HepG2 (cell line): ENCODE data around the gene MBLAC1. TPM values are rescaled to one million over a fixed set of nuclear protein-coding genes. Genes with fewer than 3 reads are reported as not detected.

Source experiments
- AHR ChIP-seq: IDR thresholded peaks from 2 replicates; pipeline ENCODE4 v1.6.1; 2018; ENCODE audit warnings: missing genetic modification reagents, missing compliant biosample characterization
- GABPB1 ChIP-seq: IDR thresholded peaks from 2 replicates; pipeline ENCODE4 v1.6.1; 2016; ENCODE audit warnings: mild to moderate bottlenecking, missing genetic modification reagents, moderate library complexity, missing compliant biosample characterization
- KMT2A ChIP-seq: sonication (generic); formaldehyde crosslinking; IDR thresholded peaks from 2 replicates; pipeline ENCODE4 v1.4.0; 2020; ENCODE audit warnings: missing genetic modification reagents
- MAFG ChIP-seq: sonication (generic); formaldehyde crosslinking; IDR thresholded peaks from 2 replicates; pipeline ENCODE4 v1.5.1; 2020; ENCODE audit warnings: mild to moderate bottlenecking, missing genetic modification reagents
- NFAT5 ChIP-seq: sonication (generic); formaldehyde crosslinking; IDR thresholded peaks from 2 replicates; pipeline ENCODE4 v1.4.0; 2020; ENCODE audit warnings: missing genetic modification reagents
- PHF21A ChIP-seq: sonication (generic); formaldehyde crosslinking; IDR thresholded peaks from 2 replicates; pipeline ENCODE4 v1.5.0; 2020; ENCODE audit warnings: mild to moderate bottlenecking, missing genetic modification reagents
- RBFOX2 ChIP-seq: fragments of 200-400 bp; formaldehyde crosslinking; IDR thresholded peaks from 2 replicates; pipeline ENCODE4 v1.6.1; 2017; ENCODE audit warnings: low read depth, mild to moderate bottlenecking, low read length
- SIX4 ChIP-seq: sonication (generic); formaldehyde crosslinking; IDR thresholded peaks from 2 replicates; pipeline ENCODE4 v1.4.0; 2020; ENCODE audit warnings: missing genetic modification reagents
- THYN1 ChIP-seq: sonication (generic); formaldehyde crosslinking; IDR thresholded peaks from 2 replicates; pipeline ENCODE4 v1.8.1; 2023; ENCODE audit warnings: low read depth, mild to moderate bottlenecking, moderate library complexity, missing genetic modification reagents, borderline replicate concordance
- ZBED4 ChIP-seq: sonication (generic); formaldehyde crosslinking; IDR thresholded peaks from 2 replicates; pipeline ENCODE4 v1.4.0; 2020; ENCODE audit warnings: missing genetic modification reagents, borderline replicate concordance
- ZNF234 ChIP-seq: sonication (generic); formaldehyde crosslinking; conservative IDR thresholded peaks from 2 replicates; pipeline ENCODE4 v1.5.1; 2020; ENCODE audit warnings: mild to moderate bottlenecking, missing genetic modification reagents
- ZNF430 ChIP-seq: sonication (generic); formaldehyde crosslinking; IDR thresholded peaks from 2 replicates; pipeline ENCODE4 v1.9.0; 2021; ENCODE audit warnings: mild to moderate bottlenecking, missing genetic modification reagents
- ZNF781 ChIP-seq: sonication (generic); formaldehyde crosslinking; IDR thresholded peaks from 2 replicates; pipeline ENCODE4 v1.5.1; 2020; ENCODE audit warnings: borderline replicate concordance, mild to moderate bottlenecking, missing genetic modification reagents; ENCODE audit errors: not compliant biosample characterization
- polyA plus RNA-seq, 8 experiments: library from polyadenylated mRNA; depleted of rRNA in 3 of 8; stranded (reverse) in 7 of 8; unstranded in 1 of 8; fragments of >200 nt; fragmentation: Illumina TruSeq in 4 of 8; extraction: Trizol in 4 of 8; gene quantifications; 2 replicates each; pipeline versions ENCODE4 v1.2.1 to v1.2.3, GENCODE V29; 2011 to 2016; ENCODE audit warnings: low read depth in 4 of 8, missing spikeins in 1 of 8, mixed read lengths in 1 of 8; ENCODE audit not compliant: insufficient read depth in 1 of 8
- total RNA-seq, 5 experiments: library from RNA; depleted of rRNA; stranded (reverse); fragments of >200 nt; fragmentation: Illumina TruSeq; extraction: Trizol; gene quantifications; 2 replicates each; pipeline ENCODE4 v1.2.3, GENCODE V29; 2016; ENCODE audit warnings: low read depth in 1 of 5
- TF ChIP-seq, protein P1 (sequence below): sonication (generic); formaldehyde crosslinking; IDR thresholded peaks from 2 replicates; pipeline ENCODE4 v1.5.1; 2020; ENCODE audit warnings: missing genetic modification reagents, mild to moderate bottlenecking, borderline replicate concordance
- TF ChIP-seq, protein P2 (sequence below): sonication (generic); formaldehyde crosslinking; IDR thresholded peaks from 2 replicates; pipeline ENCODE4 v1.4.0; 2020; ENCODE audit warnings: mild to moderate bottlenecking, missing genetic modification reagents

MBLAC1 gene
- total and polyA plus RNA-seq, 2 of the 13 experiments (the other 11 are each of a cell fraction or from before 2014, with no cell fraction given), result 0.79 to 2.1 TPM

DNA sequence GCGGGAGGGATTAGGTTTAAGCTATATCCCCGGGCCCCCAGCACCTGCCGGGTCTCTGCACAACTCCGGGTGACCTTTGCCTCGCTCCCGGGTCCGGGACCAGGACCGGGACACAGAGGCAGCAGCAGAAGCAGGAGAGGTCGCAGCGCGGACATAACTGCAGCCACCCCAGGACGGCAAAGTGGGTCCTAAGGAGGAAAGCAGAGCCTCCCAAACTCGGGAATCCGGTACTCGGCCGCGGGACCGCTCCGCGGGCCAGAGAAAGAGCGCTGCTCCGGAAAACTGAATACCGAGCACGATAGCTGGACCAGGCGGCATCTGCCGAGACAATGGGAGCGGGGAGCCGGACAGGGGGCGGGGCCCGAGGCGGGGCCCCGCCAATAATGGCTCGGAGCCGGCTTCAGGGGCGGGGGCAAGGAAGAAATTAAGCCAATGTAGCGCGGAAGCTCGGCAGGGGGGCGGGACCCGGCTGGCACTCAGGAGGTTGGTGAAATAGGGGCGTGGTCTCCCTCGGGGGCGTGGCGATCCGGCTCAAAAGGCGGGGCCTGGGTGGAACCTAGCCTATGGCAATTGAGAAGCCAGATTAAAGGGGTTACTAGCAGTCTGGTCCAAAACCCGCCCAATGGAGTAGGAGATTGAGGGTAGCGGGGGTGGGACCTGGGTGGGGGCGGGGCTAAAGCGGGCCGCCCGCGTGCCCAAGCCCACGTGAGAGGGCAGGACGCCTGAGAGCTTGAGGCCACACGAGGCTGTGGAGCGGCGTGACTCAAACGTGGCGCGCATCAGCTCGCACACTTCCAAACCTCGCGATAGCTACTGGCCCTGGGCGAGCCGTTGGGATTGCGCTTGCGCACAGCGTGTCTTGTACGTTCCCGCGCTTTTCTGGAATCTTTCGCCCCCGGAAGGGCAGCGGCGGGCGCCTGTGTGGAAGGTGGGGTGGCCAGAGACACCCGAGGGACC, 50.6 kb downstream of the MBLAC1 start, which contains the start of the genes GPC2 and STAG3 (continued):
- TF ChIP-seq, protein P1, sequence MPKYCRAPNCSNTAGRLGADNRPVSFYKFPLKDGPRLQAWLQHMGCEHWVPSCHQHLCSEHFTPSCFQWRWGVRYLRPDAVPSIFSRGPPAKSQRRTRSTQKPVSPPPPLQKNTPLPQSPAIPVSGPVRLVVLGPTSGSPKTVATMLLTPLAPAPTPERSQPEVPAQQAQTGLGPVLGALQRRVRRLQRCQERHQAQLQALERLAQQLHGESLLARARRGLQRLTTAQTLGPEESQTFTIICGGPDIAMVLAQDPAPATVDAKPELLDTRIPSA (CRISPR knock-in tag), result no peak
- TF ChIP-seq GABPB1, result peak; percentile 52; the same call in 1 of the 2 replicates
- no peak for TF ChIP-seq KMT2A (CRISPR knock-in tag)
- TF ChIP-seq MAFG (CRISPR knock-in tag), result no peak
- peak; percentile 83; the same call in 1 of the 2 replicates for TF ChIP-seq NFAT5
- TF ChIP-seq RBFOX2, result 0 out of 2 replicates have a peak, but pooled peaks have one; percentile 46
- TF ChIP-seq ZNF430 (CRISPR knock-in tag), result peak; percentile 36; the same call in 1 of the 2 replicates
- TF ChIP-seq ZBED4, result no peak
- TF ChIP-seq, protein P2, sequence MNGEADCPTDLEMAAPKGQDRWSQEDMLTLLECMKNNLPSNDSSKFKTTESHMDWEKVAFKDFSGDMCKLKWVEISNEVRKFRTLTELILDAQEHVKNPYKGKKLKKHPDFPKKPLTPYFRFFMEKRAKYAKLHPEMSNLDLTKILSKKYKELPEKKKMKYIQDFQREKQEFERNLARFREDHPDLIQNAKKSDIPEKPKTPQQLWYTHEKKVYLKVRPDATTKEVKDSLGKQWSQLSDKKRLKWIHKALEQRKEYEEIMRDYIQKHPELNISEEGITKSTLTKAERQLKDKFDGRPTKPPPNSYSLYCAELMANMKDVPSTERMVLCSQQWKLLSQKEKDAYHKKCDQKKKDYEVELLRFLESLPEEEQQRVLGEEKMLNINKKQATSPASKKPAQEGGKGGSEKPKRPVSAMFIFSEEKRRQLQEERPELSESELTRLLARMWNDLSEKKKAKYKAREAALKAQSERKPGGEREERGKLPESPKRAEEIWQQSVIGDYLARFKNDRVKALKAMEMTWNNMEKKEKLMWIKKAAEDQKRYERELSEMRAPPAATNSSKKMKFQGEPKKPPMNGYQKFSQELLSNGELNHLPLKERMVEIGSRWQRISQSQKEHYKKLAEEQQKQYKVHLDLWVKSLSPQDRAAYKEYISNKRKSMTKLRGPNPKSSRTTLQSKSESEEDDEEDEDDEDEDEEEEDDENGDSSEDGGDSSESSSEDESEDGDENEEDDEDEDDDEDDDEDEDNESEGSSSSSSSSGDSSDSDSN (CRISPR knock-in tag), result no peak
- no peak for TF ChIP-seq SIX4 (CRISPR knock-in tag)
- no peak for TF ChIP-seq ZNF234
- no peak for TF ChIP-seq THYN1 (CRISPR knock-in tag)
- no peak for TF ChIP-seq AHR (CRISPR knock-in tag)
- peak; percentile 38; the same call in 1 of the 2 replicates for TF ChIP-seq PHF21A
- no peak for TF ChIP-seq ZNF781 (CRISPR knock-in tag)
